HG03342 (cell line): ENCODE measurements around the gene SRGAP3.

Experiments
- ATAC-seq: cut with Tn5 transposase; IDR thresholded peaks from one replicate; pipeline ENCODE4 v1.9.1; 2021; ENCODE audit warnings: mild to moderate bottlenecking, moderate library complexity; ENCODE audit not compliant: unreplicated experiment

The SRGAP3 gene

DNA sequence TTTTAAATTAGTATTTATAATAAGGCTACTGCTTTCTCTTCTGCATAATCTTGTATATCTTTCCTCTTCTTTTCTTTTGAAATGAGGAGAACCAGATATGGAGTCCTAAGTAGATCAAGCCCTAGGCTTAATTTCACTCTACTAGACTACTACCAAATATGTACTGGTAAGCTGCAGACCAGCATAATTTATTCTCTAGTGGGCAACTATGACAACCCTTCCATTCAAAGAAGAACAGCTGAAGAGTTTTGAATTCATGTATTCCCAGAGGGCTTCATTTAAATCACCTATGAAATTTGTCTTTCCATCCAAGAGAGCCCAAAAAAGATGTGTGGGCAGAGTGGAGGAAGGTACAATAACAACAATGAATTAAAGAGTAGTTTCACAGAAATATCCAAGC is 296.1 kb downstream of the SRGAP3 start:
- ATAC-seq, result no peak

DNA sequence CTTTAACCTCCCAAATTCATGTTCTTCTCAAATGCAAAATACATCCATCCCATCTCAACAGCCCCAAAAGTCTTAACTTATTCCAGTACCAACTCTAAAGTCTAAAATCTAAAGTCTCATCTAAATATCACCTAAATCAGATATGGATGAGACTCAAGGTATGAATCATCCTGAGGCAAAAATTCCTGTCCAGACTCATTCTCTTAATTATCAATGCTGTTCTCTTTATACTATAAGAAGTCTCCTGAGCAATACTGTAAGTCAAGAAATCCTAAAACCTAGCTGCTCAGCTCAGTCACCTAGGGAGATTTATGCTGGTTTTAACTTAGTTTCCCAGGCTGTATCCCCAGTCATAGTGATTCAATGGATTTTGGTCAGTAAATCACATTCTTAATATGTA is 297.3 kb downstream of the SRGAP3 start:
- no peak for ATAC-seq

DNA sequence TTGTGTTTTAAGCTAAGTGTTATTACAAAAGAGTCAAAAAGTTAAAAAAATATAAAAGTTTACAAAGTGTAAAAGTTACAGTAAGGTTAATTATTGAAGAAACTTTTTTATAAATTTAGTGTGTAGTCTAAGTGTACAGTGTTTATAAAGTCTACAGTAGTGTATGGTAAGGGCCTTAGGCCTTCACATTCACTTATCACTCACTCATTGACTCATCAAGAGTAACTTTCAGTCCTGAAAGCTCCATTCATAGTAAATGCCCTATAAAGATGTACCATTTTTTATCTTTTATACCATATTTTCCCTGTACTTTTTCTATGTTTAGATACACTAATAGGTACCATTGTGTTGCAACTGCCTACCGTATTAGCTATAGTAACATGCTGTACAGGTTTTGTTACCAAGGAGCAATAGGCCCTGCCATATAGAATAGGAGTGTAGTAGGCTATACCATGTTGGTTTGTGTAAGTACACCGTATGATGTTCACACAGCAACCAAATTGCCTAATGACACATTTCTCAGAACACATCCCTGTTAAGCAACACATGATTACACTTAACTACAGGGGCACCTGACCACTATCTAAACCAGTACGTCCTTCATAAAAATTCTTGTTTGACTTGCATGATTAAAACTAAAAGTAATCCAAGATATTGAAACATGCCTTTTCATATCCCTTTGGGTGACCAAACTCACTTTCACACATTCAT is 303.4 kb downstream of the SRGAP3 start:
- ATAC-seq, result no peak

DNA sequence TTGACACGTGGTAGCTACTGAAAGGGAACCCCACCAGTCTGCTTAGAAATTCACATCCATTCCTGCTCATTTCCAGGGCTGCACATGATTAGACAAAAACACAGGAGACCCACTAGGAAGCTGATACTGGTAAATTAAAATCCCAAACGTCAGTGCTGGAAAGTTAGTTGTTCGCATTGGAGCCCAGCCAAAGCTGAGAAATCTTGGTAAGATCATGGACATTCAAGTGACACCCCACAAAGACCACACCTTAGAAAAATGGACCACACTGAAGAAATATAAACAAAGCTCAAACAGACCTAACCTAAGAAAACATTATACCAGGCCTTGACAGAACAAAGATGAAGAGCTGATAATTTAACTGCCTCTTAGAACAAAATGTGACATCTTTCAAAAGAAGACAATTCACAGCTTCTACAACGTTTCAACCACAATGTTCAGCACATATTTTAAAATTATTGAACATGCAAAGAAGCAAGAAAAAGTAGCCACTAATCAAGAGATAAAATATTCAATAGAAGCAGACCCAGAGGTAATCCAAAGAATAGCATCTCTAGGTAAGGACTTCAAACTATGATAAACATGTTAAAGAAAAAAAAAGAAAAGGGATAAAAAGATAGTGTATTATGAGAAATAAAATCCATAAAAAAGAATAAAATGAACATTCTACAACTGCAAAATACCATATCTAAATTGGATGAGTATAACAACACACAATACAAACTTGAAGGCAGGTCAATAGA is 306.5 kb downstream of the SRGAP3 start:
- no peak for ATAC-seq

DNA sequence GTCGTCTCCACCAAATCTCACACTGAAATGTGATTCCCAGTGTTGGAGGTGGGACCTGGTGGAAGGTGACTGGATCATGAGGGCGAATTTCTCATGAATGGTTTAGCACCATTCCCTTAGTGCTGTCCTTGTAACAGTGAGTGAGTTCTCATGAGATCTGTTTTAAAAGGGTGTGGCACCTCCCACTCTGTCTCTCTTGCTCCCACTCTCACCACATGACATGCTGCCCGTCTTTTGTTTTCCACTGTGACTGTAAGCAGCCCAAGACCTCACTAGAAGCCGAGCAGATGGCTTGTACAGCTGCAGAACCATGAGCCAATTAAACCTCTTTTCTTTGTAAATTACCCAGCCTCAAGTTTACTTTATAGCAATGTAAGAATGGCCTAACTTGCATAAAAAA is 307.3 kb downstream of the SRGAP3 start:
- ATAC-seq, result no peak

DNA sequence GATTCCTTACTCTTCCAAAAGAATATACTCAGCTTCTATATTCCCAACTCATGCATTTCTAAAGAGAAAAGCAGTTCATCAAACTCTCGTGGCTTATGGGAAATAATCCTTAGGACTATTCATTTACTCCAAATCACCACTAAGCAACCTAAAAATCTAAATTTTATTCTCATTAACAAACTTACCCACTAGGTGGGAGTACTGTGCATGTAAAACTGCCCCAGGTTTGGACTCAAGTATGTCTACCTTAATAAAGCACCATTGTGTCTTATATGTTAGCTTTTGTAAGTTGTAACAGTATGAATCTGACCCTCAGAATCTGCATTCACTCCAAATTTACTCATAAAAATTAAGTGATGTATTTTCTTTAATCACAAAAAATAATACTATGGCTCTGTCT is 311.4 kb downstream of the SRGAP3 start:
- peak; percentile 72 for ATAC-seq

DNA sequence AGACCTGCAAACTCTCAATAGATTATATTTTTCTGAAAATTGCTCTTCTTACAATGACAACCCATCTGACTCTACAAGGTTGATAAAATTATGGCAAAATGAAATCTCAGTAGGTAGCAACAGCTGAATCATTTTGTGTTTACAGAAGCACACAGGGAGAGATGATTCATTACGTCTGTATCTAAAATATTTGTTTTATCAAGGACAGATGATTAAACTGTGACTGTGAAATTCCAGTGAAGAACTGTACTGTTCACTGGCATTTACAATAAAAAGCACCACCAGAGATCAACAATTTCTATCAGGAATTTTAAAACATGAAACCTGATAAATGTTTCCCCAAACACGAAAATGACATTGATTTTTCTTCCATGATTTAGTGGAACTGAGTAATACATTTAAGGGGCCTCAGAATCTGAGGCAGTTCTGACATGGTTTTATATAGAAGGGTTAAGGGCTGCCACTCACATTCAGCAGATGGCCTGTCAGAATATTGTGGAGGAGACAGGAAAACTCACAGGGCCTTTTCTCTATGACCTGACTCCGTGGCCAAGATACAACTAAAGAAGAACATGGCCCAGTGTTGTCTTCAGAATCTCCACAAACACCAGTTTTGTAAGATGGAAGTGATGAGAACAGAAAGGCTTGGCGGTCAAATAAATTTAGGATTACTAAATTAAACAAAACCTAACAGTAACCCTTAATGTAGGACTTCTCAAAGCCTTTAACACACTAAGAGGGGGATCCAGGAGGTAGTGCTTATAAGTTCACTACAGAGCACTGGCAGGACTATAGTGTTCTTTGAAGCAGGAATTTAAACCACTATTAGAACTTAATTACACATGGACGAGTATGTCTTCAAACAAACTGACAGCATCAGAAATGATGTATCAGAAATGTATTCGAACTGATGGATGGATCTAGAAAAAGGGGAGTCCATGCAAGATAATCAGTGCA is 312.1 kb downstream of the SRGAP3 start:
- no peak for ATAC-seq

DNA sequence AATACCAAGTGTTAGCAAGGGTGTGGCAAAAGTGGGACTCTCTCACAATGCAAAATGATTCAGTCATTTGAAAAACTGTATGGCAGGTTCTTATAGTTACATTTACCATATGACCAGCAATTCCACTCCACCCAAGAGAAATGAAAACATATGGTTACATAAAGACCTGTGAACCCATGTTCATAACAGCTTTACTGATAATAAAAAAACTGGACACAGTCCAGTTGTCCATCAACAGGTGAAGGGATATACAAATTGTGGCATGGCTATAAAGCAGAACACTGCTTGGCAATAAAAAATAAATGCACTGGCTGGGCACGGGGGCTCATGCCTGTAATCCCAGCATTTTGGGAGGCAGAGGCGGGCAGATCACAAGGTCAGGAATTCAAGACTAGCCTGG is 316.9 kb downstream of the SRGAP3 start:
- ATAC-seq, result no peak

DNA sequence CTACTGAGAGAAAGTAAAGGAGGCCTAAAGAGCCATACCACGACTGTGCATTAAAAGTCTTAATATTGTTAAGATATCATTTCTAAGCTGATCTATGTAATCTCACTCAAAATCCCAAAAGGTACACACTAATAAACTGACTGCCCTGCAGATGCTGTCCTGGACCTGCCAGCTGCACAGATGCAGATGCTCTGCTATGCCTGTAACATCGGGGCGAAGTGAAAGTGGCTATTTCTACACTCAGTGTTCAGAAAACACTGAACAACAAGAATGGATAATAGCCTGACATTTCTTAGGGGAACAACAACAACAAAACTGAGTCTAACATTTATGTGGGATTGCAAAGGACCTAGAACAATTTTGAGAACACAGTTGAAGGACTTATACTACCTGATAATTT is 318.1 kb downstream of the SRGAP3 start:
- ATAC-seq, result no peak
